Measurements from ENCODE around the gene KCNS1. TPM values are rescaled to one million over a fixed set of nuclear protein-coding genes. Genes with fewer than 3 reads are reported as not detected.

KCNS1 gene
- total RNA-seq, 1 donor from 2014 or later, result 2.2 TPM

GRCh38 chr20:45069261-45069660, 31.7 kb downstream of the KCNS1 start:
- H3K9me3 Mint-ChIP-seq (ENCODE audit: unreplicated experiment), result peaks cover 9% of the 10 kb centered on the region
- Histone ChIP-seq H3K27me3 (ENCODE audit: insufficient read depth, low read length) (no peaks in the 10 kb centered on the region), H3K4me2 (ENCODE audit: low read length) (no peak overlapping the region), H4K20me1 (ENCODE audit: insufficient read depth, low read length) (peaks cover 11% of the 10 kb centered on the region), H3K36me3 (ENCODE audit: insufficient read depth, low read length) (peaks cover 3% of the 10 kb centered on the region), H3K4me1 (ENCODE audit: insufficient read depth, low read length) (no peaks in the 10 kb centered on the region), H3K9me3 (ENCODE audit: insufficient read depth, low read depth, low read length) (no peaks in the 10 kb centered on the region), H3K27ac (ENCODE audit: low read depth, low read length) (no peak overlapping the region), H3K4me3 (ENCODE audit: insufficient read depth, low read depth, low read length) (no peak overlapping the region), H3K79me2 (ENCODE audit: insufficient read depth, low read length) (peaks cover 12% of the 10 kb centered on the region), H3K9ac (ENCODE audit: low read length) (no peak overlapping the region), H2AFZ (ENCODE audit: low read depth, low read length) (no peak overlapping the region)
- FAIRE-seq (no peak), DNase-seq (ENCODE audit: low read depth) (no peak)
- no peaks in the 10 kb centered on the region for H3K27me3 Mint-ChIP-seq (ENCODE audit: low read depth, unreplicated experiment)
- no peak overlapping the region for H3K27ac Mint-ChIP-seq (ENCODE audit: unreplicated experiment)
- no peak overlapping the region for H3K4me3 Mint-ChIP-seq (ENCODE audit: unreplicated experiment)
- TF ChIP-seq EZH2 (IDR thresholded peaks at IDR 0.05; ENCODE audit: insufficient read depth, low read length), result no peak
- no peak for TF ChIP-seq CTCF (IDR thresholded peaks at IDR 0.05; ENCODE audit: insufficient read depth, low read depth, low read length)
- H3K4me1 Mint-ChIP-seq (ENCODE audit: low read depth, unreplicated experiment), result peaks cover 19% of the 10 kb centered on the region
- H3K36me3 Mint-ChIP-seq (ENCODE audit: low read depth, unreplicated experiment), result peaks cover 6% of the 10 kb centered on the region

GRCh38 chr20:45067558-45067957, 33.4 kb downstream of the KCNS1 start:
- no peak overlapping the region for H3K4me3 Mint-ChIP-seq (ENCODE audit: unreplicated experiment)
- no peaks in the 10 kb centered on the region for H3K27me3 Mint-ChIP-seq (ENCODE audit: low read depth, unreplicated experiment)
- Histone ChIP-seq H3K79me2 (ENCODE audit: insufficient read depth, low read length) (peaks cover 12% of the 10 kb centered on the region), H3K4me1 (ENCODE audit: insufficient read depth, low read length) (no peaks in the 10 kb centered on the region), H2AFZ (ENCODE audit: low read depth, low read length) (no peak overlapping the region), H3K4me3 (ENCODE audit: insufficient read depth, low read depth, low read length) (no peak overlapping the region), H3K27me3 (ENCODE audit: insufficient read depth, low read length) (no peaks in the 10 kb centered on the region), H3K9me3 (ENCODE audit: insufficient read depth, low read depth, low read length) (no peaks in the 10 kb centered on the region), H3K27ac (ENCODE audit: low read depth, low read length) (no peak overlapping the region), H3K9ac (ENCODE audit: low read length) (no peak overlapping the region), H4K20me1 (ENCODE audit: insufficient read depth, low read length) (peaks cover 11% of the 10 kb centered on the region), H3K36me3 (ENCODE audit: insufficient read depth, low read length) (peaks cover 3% of the 10 kb centered on the region), H3K4me2 (ENCODE audit: low read length) (no peak overlapping the region)
- H3K4me1 Mint-ChIP-seq (ENCODE audit: low read depth, unreplicated experiment), result peaks cover 8% of the 10 kb centered on the region
- H3K36me3 Mint-ChIP-seq (ENCODE audit: low read depth, unreplicated experiment), result peaks cover 9% of the 10 kb centered on the region
- TF ChIP-seq CTCF (IDR thresholded peaks at IDR 0.05; ENCODE audit: insufficient read depth, low read depth, low read length), result no peak
- no peak for TF ChIP-seq EZH2 (IDR thresholded peaks at IDR 0.05; ENCODE audit: insufficient read depth, low read length)
- peaks cover 9% of the 10 kb centered on the region for H3K9me3 Mint-ChIP-seq (ENCODE audit: unreplicated experiment)
- DNase-seq (ENCODE audit: low read depth) (peak; percentile 49), FAIRE-seq (no peak)
- H3K27ac Mint-ChIP-seq (ENCODE audit: unreplicated experiment), result no peak overlapping the region

- Mint-ChIP-seq H3K36me3 (ENCODE audit: low read depth, unreplicated experiment) (peaks cover 9% of the 10 kb centered on the region), H3K9me3 (ENCODE audit: unreplicated experiment) (peaks cover 9% of the 10 kb centered on the region), H3K4me3 (ENCODE audit: unreplicated experiment) (no peak overlapping the region), H3K27me3 (ENCODE audit: low read depth, unreplicated experiment) (no peaks in the 10 kb centered on the region), H3K27ac (ENCODE audit: unreplicated experiment) (no peak overlapping the region), H3K4me1 (ENCODE audit: low read depth, unreplicated experiment) (peaks cover 9% of the 10 kb centered on the region)
- H3K9me3 ChIP-seq (ENCODE audit: insufficient read depth, low read depth, low read length), result no peaks in the 10 kb centered on the region
- no peak overlapping the region for H3K27ac ChIP-seq (ENCODE audit: low read depth, low read length)
- H3K9ac ChIP-seq (ENCODE audit: low read length), result no peak overlapping the region
- H3K79me2 ChIP-seq (ENCODE audit: insufficient read depth, low read length), result peaks cover 12% of the 10 kb centered on the region
- no peak overlapping the region for H3K4me2 ChIP-seq (ENCODE audit: low read length)
- DNase-seq (ENCODE audit: low read depth) (no peak), FAIRE-seq (no peak)
- no peaks in the 10 kb centered on the region for H3K27me3 ChIP-seq (ENCODE audit: insufficient read depth, low read length)
- H3K4me1 ChIP-seq (ENCODE audit: insufficient read depth, low read length), result peaks cover 2% of the 10 kb centered on the region
- no peak overlapping the region for H2AFZ ChIP-seq (ENCODE audit: low read depth, low read length)
- H4K20me1 ChIP-seq (ENCODE audit: insufficient read depth, low read length), result peaks cover 11% of the 10 kb centered on the region
- peaks cover 3% of the 10 kb centered on the region for H3K36me3 ChIP-seq (ENCODE audit: insufficient read depth, low read length)
- no peak overlapping the region for H3K4me3 ChIP-seq (ENCODE audit: insufficient read depth, low read depth, low read length)
- TF ChIP-seq EZH2 (IDR thresholded peaks at IDR 0.05; ENCODE audit: insufficient read depth, low read length) (no peak), CTCF (IDR thresholded peaks at IDR 0.05; ENCODE audit: insufficient read depth, low read depth, low read length) (no peak)
These were observed 33.8 kb downstream of the KCNS1 start for GRCh38 chr20:45067087-45067486.
